Activated CD8-positive, alpha-beta T cell treated with anti-CD3 and anti-CD28 coated beads for 36 hours (primary cell): ENCODE data around the gene PRCC. TPM values are rescaled to one million over a fixed set of nuclear protein-coding genes. Genes with fewer than 3 reads are reported as not detected.

Experiments used
- ATAC-seq: fragments of 200-7000 bp; cut with Tn5 transposase; one replicate; pipeline ENCODE4 v1.10.0; 2021; ENCODE audit warnings: mild to moderate bottlenecking, moderate library complexity
- CTCF ChIA-PET: fragments of 350-600 bp; sonication (Branson Sonifier 250); formaldehyde crosslinking; loops from one replicate; lab custom pipeline; 2021; ENCODE audit warnings: antibody characterized with exemption; lab: Charles Lee
- POLR2A ChIA-PET: fragments of 350-600 bp; sonication (Branson Sonifier 250); formaldehyde crosslinking; loops from one replicate; lab custom pipeline; 2021; ENCODE audit warnings: antibody characterized with exemption; lab: Charles Lee
- DNase-seq: peaks from one replicate; pipeline ENCODE4 v3.0.0-alpha.2; 2020
- H3K27ac Mint-ChIP-seq: one replicate; pipeline ENCODE4 v1.8.0; 2021; ENCODE audit warnings: mild to moderate bottlenecking, mixed read lengths
- H3K27me3 Mint-ChIP-seq: one replicate; pipeline ENCODE4 v1.8.0; 2021; ENCODE audit warnings: mixed read lengths
- H3K36me3 Mint-ChIP-seq: one replicate; pipeline ENCODE4 v1.8.0; 2021; ENCODE audit warnings: low read depth, mixed read lengths
- H3K4me1 Mint-ChIP-seq: one replicate; pipeline ENCODE4 v1.8.0; 2021; ENCODE audit warnings: low read depth, mixed read lengths
- H3K4me3 Mint-ChIP-seq: one replicate; pipeline ENCODE4 v1.8.0; 2021; ENCODE audit warnings: mild to moderate bottlenecking, moderate library complexity, mixed read lengths
- H3K9me3 Mint-ChIP-seq: one replicate; pipeline ENCODE4 v1.8.0; 2021; ENCODE audit warnings: mixed read lengths
- CTCF ChIP-seq: fragments of 200-600 bp; IDR thresholded peaks from one replicate; pipeline ENCODE4 v1.8.0; 2022; ENCODE audit warnings: antibody characterized with exemption, mild to moderate bottlenecking
- intact Hi-C: fragments of 100-400 bp; cut with micrococcal nuclease; formaldehyde crosslinking; loops from one replicate; pipeline ENCODE4 v1.10.0; 2022
- total RNA-seq, 2 experiments: library from RNA; stranded (reverse); gene quantifications; one replicate each; pipeline ENCODE4 v1.2.3, GENCODE V29; 2021

The PRCC gene
- total RNA-seq, 2 experiments from 2014 or later, result 69.8 to 70.6 TPM

- ChIA-PET POLR2A (interaction anchor here (0.8 to 5.6 kb wide), 16 partner anchors 11 to 93 kb away, joined by 3 to 28 read pairs (median 4); partner anchors contain the start of genes INSRR and SH2D2A), CTCF (interaction anchor here (1.0 to 12.8 kb wide), 5 partner anchors 9 to 86 kb away, joined by 3 to 121 read pairs (median 6); partner anchors contain the start of genes INSRR and NTRK1)
- Mint-ChIP-seq H3K4me1 (peaks cover 42% of the 10 kb centered on the region), H3K4me3 (no peak overlapping the region), H3K9me3 (no peaks in the 10 kb centered on the region), H3K27ac (peak overlapping the region; percentile 64), H3K27me3 (no peaks in the 10 kb centered on the region), H3K36me3 (peaks cover 53% of the 10 kb centered on the region)
- DNase-seq, result no peak
- TF ChIP-seq CTCF, result no peak
- no peak for ATAC-seq
- intact Hi-C loops, result no loop called here
Measured at GRCh38 chr1:156805766-156806511, 38.6 kb downstream of the PRCC start.

- Mint-ChIP-seq H3K4me3 (no peak overlapping the region), H3K9me3 (no peaks in the 10 kb centered on the region), H3K36me3 (peaks cover 61% of the 10 kb centered on the region), H3K27me3 (no peaks in the 10 kb centered on the region), H3K27ac (peak overlapping the region; percentile 84), H3K4me1 (peaks cover 45% of the 10 kb centered on the region)
- no peak for TF ChIP-seq CTCF
- POLR2A ChIA-PET, result interaction anchor here (0.8 to 5.6 kb wide), 12 partner anchors 8 to 92 kb away, joined by 3 to 28 read pairs (median 4); partner anchors contain the start of gene SH2D2A
- DNase-seq (no peak), ATAC-seq (no peak)
- CTCF ChIA-PET, result interaction anchor here (1.2 to 12.8 kb wide), 7 partner anchors 9 to 121 kb away, joined by 3 to 121 read pairs (median 5); partner anchors contain the start of genes INSRR and NTRK1
- intact Hi-C loops, result no loop called here
Measured at GRCh38 chr1:156806512-156807440, 39.4 kb downstream of the PRCC start.

- Mint-ChIP-seq H3K4me1 (peaks cover 52% of the 10 kb centered on the region), H3K27ac (peak overlapping the region; percentile 84), H3K4me3 (no peak overlapping the region), H3K9me3 (no peaks in the 10 kb centered on the region), H3K36me3 (peaks cover 69% of the 10 kb centered on the region), H3K27me3 (no peaks in the 10 kb centered on the region)
- ChIA-PET POLR2A (interaction anchor here (0.5 to 5.6 kb wide), 16 partner anchors 9 to 316 kb away, joined by 3 to 28 read pairs (median 4); partner anchors contain the start of gene SH2D2A), CTCF (interaction anchor here (1.1 to 12.8 kb wide), 10 partner anchors 10 to 120 kb away, joined by 3 to 121 read pairs (median 5); partner anchors contain the start of genes INSRR and NTRK1)
- peak; percentile 77 for DNase-seq
- TF ChIP-seq CTCF, result no peak
- intact Hi-C loops, result no loop called here
- peak; percentile 68 for ATAC-seq
Measured at GRCh38 chr1:156807627-156808026, 40.3 kb downstream of the PRCC start.

- TF ChIP-seq CTCF, result no peak
- CTCF ChIA-PET, result interaction anchor here (1.1 to 12.8 kb wide), 9 partner anchors 10 to 120 kb away, joined by 4 to 121 read pairs (median 5); partner anchors contain the start of genes INSRR and NTRK1
- Mint-ChIP-seq H3K27ac (peak overlapping the region; percentile 84), H3K36me3 (peaks cover 77% of the 10 kb centered on the region), H3K4me3 (no peak overlapping the region), H3K27me3 (no peaks in the 10 kb centered on the region), H3K9me3 (no peaks in the 10 kb centered on the region), H3K4me1 (peaks cover 59% of the 10 kb centered on the region)
- ATAC-seq, result no peak
- intact Hi-C loops, result no loop called here
- DNase-seq, result no peak
- POLR2A ChIA-PET, result interaction anchor here (0.5 to 5.6 kb wide), 19 partner anchors 8 to 317 kb away, joined by 3 to 28 read pairs (median 3); partner anchors contain the start of gene SH2D2A
Measured at GRCh38 chr1:156808186-156809030, 41.1 kb downstream of the PRCC start.
